ENCODE measurements around the gene ANKRD44.

DNA sequence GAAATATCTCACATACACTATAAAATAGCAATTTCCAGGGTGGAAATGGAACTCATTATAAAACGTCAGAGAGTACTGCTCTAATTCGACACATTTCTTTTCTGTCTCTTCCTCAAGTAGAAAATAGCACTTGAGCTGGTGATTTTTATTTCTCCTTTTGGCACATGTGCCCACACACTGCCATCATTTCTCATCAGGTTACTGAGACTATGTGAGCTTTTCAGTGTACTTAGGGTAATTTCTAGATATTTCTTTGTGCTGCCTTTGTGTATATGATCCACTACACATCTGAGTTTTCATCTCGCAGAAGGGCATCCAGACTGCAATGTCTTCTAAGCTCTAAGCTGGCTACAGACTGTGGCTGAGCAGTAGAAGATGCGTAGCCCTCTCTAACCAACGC is 321.9 kb downstream of the ANKRD44 start:
- no peak for TF ChIP-seq EZH2 (IDR thresholded peaks at IDR 0.05; ENCODE audit: insufficient read depth, poor library complexity, severe bottlenecking)
- TF ChIP-seq EZH2phosphoT487 (IDR thresholded peaks at IDR 0.05; ENCODE audit: insufficient read depth, low read depth) = no peak
